Adrenal gland (tissue), 12 donors: ENCODE data around the gene ANK3. TPM values are rescaled to one million over a fixed set of nuclear protein-coding genes. Genes with fewer than 3 reads are reported as not detected.

Experiments
- DNase-seq, 7 donors: peaks; one replicate each; pipeline ENCODE4 v3.0.0-alpha.2; 2019 to 2020
- H3K27ac ChIP-seq, 5 donors: fragments of 200-600 bp; sonication (generic) in 4 of 5; 1 replicate in 3 of 5; 2 replicates in 2 of 5; pipeline versions ENCODE4 v1.5.1 to v1.8.0; 2016 to 2020; ENCODE audit warnings: mild to moderate bottlenecking in 1 of 5
- H3K27me3 ChIP-seq: fragments of 200-600 bp; 2 replicates; pipeline ENCODE4 v1.8.0; 2021
- H3K36me3 ChIP-seq, 2 donors: fragments of 200-600 bp; replicated peaks in 1 of 2; 1 replicate in 1 of 2; 2 replicates in 1 of 2; pipeline versions ENCODE4 v1.5.1 to v1.8.0; 2018 to 2022
- H3K4me1 ChIP-seq, 2 donors: fragments of 200-600 bp; replicated peaks in 1 of 2; 1 replicate in 1 of 2; 2 replicates in 1 of 2; pipeline versions ENCODE4 v1.5.1 to v1.8.0; 2018 to 2021
- H3K4me3 ChIP-seq, 4 donors: fragments of 200-600 bp; sonication (generic) in 3 of 4; one replicate each; pipeline ENCODE4 v1.5.1; 2016 to 2018
- H3K9me3 ChIP-seq, 3 donors: fragments of 200-600 bp; sonication (generic) in 1 of 3; replicated peaks in 1 of 3; 1 replicate in 2 of 3; 2 replicates in 1 of 3; pipeline versions ENCODE4 v1.5.1 to v1.8.0; 2016 to 2021
- POLR2A ChIP-seq, 2 donors: fragments of 450-650 bp; IDR thresholded peaks; one replicate each; pipeline ENCODE4 v1.6.1; 2017; ENCODE audit warnings: antibody characterized with exemption in 2 of 2, mild to moderate bottlenecking in 2 of 2, moderate library complexity in 1 of 2
- WGBS, 4 donors: extraction: QIAGEN DNeasy Blood & Tissue Kit in 2 of 4; methylation state at CpG; one replicate each; pipeline versions ENCODE4 v1.1.5 to v1.1.7; 2013 to 2017; 5-methylcytosine and 5-hydroxymethylcytosine counted together
- intact Hi-C, 2 donors: fragments of 100-400 bp; cut with DNase I; formaldehyde crosslinking; loops; one replicate each; pipeline versions ENCODE4 v1.14.1 to v1.15.0; 2022 to 2023
- polyA plus RNA-seq, 3 donors: library from polyadenylated mRNA; stranded (reverse); fragments of 200-250 nt in 2 of 3; fragments of 350-450 nt in 1 of 3; fragmentation: Illumina TruSeq in 1 of 3; extraction: RNeasy Lipid Tissue Mini Kit (QIAGEN cat#74804) in 1 of 3; gene quantifications; one replicate each; pipeline ENCODE4 v1.2.3, GENCODE V29; 2013 to 2014
- total RNA-seq, 9 donors: library from RNA; depleted of rRNA in 4 of 9; stranded (reverse); fragments of >200 nt in 4 of 9; fragments of 120-200 nt in 1 of 9; fragmentation: NEBNext Ultra II Directional in 1 of 9; extraction: Animal tissue kit (Norgen Biotek cat#: 25700) in 1 of 9; gene quantifications; one replicate each; pipeline versions ENCODE4 v1.1.0 to v1.2.4, GENCODE V29; 2013 to 2023
- TF ChIP-seq, protein P1 (sequence below), 6 experiments: fragments of 450-650 bp in 4 of 6; fragments of 200-600 bp in 2 of 6; sonication (generic) in 1 of 6; IDR thresholded peaks; 1 replicate in 5 of 6; 2 replicates in 1 of 6; pipeline versions ENCODE4 v1.5.1 to v1.8.0; 2016 to 2021; ENCODE audit warnings: antibody characterized with exemption in 6 of 6, mild to moderate bottlenecking in 2 of 6, moderate library complexity in 1 of 6
- donor health status: healthy with polysubstance abuse.
- donor health status: Bipolar disorder and iron deficiency.
- donor health status: DM: yes; HTN: yes; CAD: no.
- donor health status: DM: no; HTN: no; CAD: no.
- donor health status: DM: no; HTN: no; CAD: no.
- donor health status: DM: yes; HTN: yes; CAD: no.

The ANK3 gene
- total and polyA plus RNA-seq, 12 donors = 2.6 to 48.1 (median 15.2) TPM

DNA sequence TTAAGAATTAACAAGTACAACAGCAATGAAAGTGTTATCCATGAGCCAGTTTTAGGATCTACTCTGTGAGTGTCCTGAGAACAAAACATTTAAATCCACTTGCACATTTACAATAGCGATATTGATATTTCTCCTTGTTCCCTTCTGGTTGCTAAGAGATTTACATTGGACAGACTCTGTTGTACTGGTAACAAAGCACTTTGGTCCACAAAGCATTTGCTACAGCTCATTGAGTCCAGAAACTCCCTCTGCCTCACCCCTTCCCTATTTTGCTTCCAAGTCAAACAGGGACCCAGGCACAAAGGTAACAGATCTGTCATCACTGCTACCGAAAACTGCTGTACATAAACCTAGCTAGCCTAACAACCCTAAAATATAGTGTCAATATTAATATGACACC, 2.1 kb downstream of the ANK3 start:
- Histone ChIP-seq H3K4me3 (no peak overlapping the region), H3K9me3 (no peaks in the 10 kb centered on the region), H3K27me3 (no peaks in the 10 kb centered on the region), H3K4me1 (peaks cover 0 to 9% of the 10 kb centered on the region in 2 donors), H3K27ac (no peak overlapping the region), H3K36me3 (no peaks in the 10 kb centered on the region)
- TF ChIP-seq, protein P1, sequence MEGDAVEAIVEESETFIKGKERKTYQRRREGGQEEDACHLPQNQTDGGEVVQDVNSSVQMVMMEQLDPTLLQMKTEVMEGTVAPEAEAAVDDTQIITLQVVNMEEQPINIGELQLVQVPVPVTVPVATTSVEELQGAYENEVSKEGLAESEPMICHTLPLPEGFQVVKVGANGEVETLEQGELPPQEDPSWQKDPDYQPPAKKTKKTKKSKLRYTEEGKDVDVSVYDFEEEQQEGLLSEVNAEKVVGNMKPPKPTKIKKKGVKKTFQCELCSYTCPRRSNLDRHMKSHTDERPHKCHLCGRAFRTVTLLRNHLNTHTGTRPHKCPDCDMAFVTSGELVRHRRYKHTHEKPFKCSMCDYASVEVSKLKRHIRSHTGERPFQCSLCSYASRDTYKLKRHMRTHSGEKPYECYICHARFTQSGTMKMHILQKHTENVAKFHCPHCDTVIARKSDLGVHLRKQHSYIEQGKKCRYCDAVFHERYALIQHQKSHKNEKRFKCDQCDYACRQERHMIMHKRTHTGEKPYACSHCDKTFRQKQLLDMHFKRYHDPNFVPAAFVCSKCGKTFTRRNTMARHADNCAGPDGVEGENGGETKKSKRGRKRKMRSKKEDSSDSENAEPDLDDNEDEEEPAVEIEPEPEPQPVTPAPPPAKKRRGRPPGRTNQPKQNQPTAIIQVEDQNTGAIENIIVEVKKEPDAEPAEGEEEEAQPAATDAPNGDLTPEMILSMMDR (IDR thresholded peaks at IDR 0.05) = no peak
- TF ChIP-seq POLR2A (IDR thresholded peaks at IDR 0.05) = no peak
- WGBS, 4 donors = 84 to 93% (median 90%) methylated on average over 2 of the region's 2 CpGs
- no peak for DNase-seq
- intact Hi-C loops = no loop called here

DNA sequence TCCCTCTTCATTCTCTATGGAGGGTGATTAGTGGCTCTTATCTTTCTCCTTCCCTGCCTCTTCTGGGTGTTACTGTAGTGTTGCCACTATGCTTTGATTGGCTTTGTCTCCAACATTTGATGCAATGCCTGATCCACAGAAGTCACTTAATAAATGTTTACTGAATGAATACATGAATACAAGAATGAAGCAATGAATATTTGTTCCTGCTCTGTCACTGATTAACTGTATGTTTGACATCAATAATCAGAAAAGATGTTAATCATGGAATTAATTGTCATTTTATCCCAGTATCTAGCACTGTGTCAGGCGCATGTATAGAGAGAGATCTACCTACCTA, 4.3 kb downstream of the ANK3 start:
- H3K36me3 ChIP-seq = no peaks in the 10 kb centered on the region
- TF ChIP-seq, protein P1 (IDR thresholded peaks at IDR 0.05) = no peak
- TF ChIP-seq POLR2A (IDR thresholded peaks at IDR 0.05) = no peak

GRCh38 chr10:60384708-60385398, 4.8 kb downstream of the ANK3 start:
- Histone ChIP-seq H3K4me3 (no peak overlapping the region), H3K9me3 (no peaks in the 10 kb centered on the region), H3K27ac (no peak overlapping the region), H3K36me3 (no peaks in the 10 kb centered on the region), H3K27me3 (no peaks in the 10 kb centered on the region), H3K4me1 (peaks cover 0 to 9% of the 10 kb centered on the region in 2 donors)
- TF ChIP-seq, protein P1 (IDR thresholded peaks at IDR 0.05) = no peak
- TF ChIP-seq POLR2A (IDR thresholded peaks at IDR 0.05) = no peak
- intact Hi-C loops = no loop called here
- peak in 4 of 7 donors; percentile 9 to 31 (median 16) for DNase-seq
- WGBS, 4 donors = 56 to 59% (median 56%) methylated on average over 5 of the region's 5 CpGs

More for the DNA sequence above, 4.3 kb downstream of the ANK3 start:
- intact Hi-C loops = no loop called here
- 75 to 88% (median 86%) methylated on average over 1 of the region's 1 CpG for WGBS, 4 donors
- no peak for DNase-seq
- Histone ChIP-seq H3K27me3 (no peaks in the 10 kb centered on the region), H3K27ac (no peak overlapping the region), H3K9me3 (no peaks in the 10 kb centered on the region), H3K4me3 (no peak overlapping the region), H3K4me1 (peaks cover 0 to 9% of the 10 kb centered on the region in 2 donors)

GRCh38 chr10:60384011-60384410, 5.7 kb downstream of the ANK3 start:
- TF ChIP-seq, protein P1 (IDR thresholded peaks at IDR 0.05) = no peak
- TF ChIP-seq POLR2A (IDR thresholded peaks at IDR 0.05) = no peak
- no peaks in the 10 kb centered on the region for H3K27me3 ChIP-seq
- peaks cover 0 to 8% of the 10 kb centered on the region in 2 donors for H3K4me1 ChIP-seq
- H3K36me3 ChIP-seq = no peaks in the 10 kb centered on the region
- DNase-seq = no peak
- H3K27ac ChIP-seq = no peak overlapping the region
- intact Hi-C loops = no loop called here
- 71 to 77% (median 75%) methylated on average over 1 of the region's 1 CpG for WGBS, 4 donors
- H3K4me3 ChIP-seq = no peak overlapping the region
- no peaks in the 10 kb centered on the region for H3K9me3 ChIP-seq
